Vagina (tissue), 2 donors: ENCODE results near the gene COL28A1. TPM values are rescaled to one million over a fixed set of nuclear protein-coding genes. Genes with fewer than 3 reads are reported as not detected.

Experiments
- DNase-seq, 2 donors: peaks; one replicate each; pipeline ENCODE4 v3.0.0-alpha.2; 2017; ENCODE audit errors: extremely low spot score in 2 of 2
- H3K27ac ChIP-seq: fragments of 200-600 bp; sonication (generic); one replicate; pipeline ENCODE4 v1.5.1; 2019
- H3K27me3 ChIP-seq: fragments of 200-600 bp; sonication (generic); one replicate; pipeline ENCODE4 v1.5.1; 2019
- H3K36me3 ChIP-seq, 2 donors: fragments of 200-600 bp; sonication (generic); one replicate each; pipeline ENCODE4 v1.5.1; 2017 to 2019
- H3K4me1 ChIP-seq: fragments of 200-600 bp; sonication (generic); one replicate; pipeline ENCODE4 v1.5.1; 2019
- H3K4me3 ChIP-seq, 2 donors: fragments of 200-600 bp; sonication (generic); 1 replicate in 1 of 2; 2 replicates in 1 of 2; pipeline ENCODE4 v1.5.1; 2016 to 2019
- H3K9me3 ChIP-seq: fragments of 200-600 bp; sonication (generic); one replicate; pipeline ENCODE4 v1.5.1; 2019
- CTCF ChIP-seq, 3 experiments: fragments of 450-650 bp in 2 of 3; fragments of 200-600 bp in 1 of 3; sonication (generic) in 1 of 3; IDR thresholded peaks; one replicate each; pipeline ENCODE4 v1.5.1; 2017 to 2019; ENCODE audit warnings: antibody characterized with exemption in 3 of 3, mild to moderate bottlenecking in 2 of 3, moderate library complexity in 2 of 3
- POLR2A ChIP-seq, 2 donors: fragments of 450-650 bp; IDR thresholded peaks; one replicate each; pipeline ENCODE4 v1.6.1; 2017; ENCODE audit warnings: antibody characterized with exemption in 2 of 2, mild to moderate bottlenecking in 2 of 2, moderate library complexity in 2 of 2
- POLR2AphosphoS5 ChIP-seq, 2 donors: sonication (generic); formaldehyde crosslinking; IDR thresholded peaks; one replicate each; pipeline ENCODE4 v1.9.0; 2017; ENCODE audit warnings: antibody characterized with exemption in 2 of 2, mild to moderate bottlenecking in 2 of 2, low read depth in 1 of 2; ENCODE audit not compliant: insufficient read depth in 1 of 2
- intact Hi-C: fragments of 100-400 bp; cut with DNase I; formaldehyde crosslinking; loops from one replicate; pipeline ENCODE4 v1.15.1; 2023
- total RNA-seq: library from RNA; depleted of rRNA; stranded (reverse); fragments of >200 nt; gene quantifications from one replicate; pipeline ENCODE4 v1.2.3, GENCODE V29; 2016

Gene COL28A1
- total RNA-seq, 1 donor from 2014 or later: 5.4 TPM

- H3K9me3 ChIP-seq: no peaks in the 10 kb centered on the region
- H3K36me3 ChIP-seq: no peaks in the 10 kb centered on the region
- DNase-seq: no peak
- no peak overlapping the region for H3K4me3 ChIP-seq
- no peak for TF ChIP-seq POLR2AphosphoS5 (IDR thresholded peaks at IDR 0.05; ENCODE audit: insufficient read depth in 1 of 2, low read depth in 1 of 2)
- TF ChIP-seq CTCF (IDR thresholded peaks at IDR 0.05): no peak
- TF ChIP-seq POLR2A (IDR thresholded peaks at IDR 0.05): no peak
- no peaks in the 10 kb centered on the region for H3K27me3 ChIP-seq
- no peak overlapping the region for H3K27ac ChIP-seq
- H3K4me1 ChIP-seq: no peaks in the 10 kb centered on the region
- intact Hi-C loops: no loop called here
These were observed 119.4 kb downstream of the COL28A1 start for GRCh38 chr7:7416031-7416858.

- Histone ChIP-seq H3K36me3 (no peaks in the 10 kb centered on the region), H3K27me3 (no peaks in the 10 kb centered on the region), H3K9me3 (no peaks in the 10 kb centered on the region), H3K4me3 (no peak overlapping the region), H3K27ac (no peak overlapping the region), H3K4me1 (no peaks in the 10 kb centered on the region)
- no peak for TF ChIP-seq POLR2A (IDR thresholded peaks at IDR 0.05)
- TF ChIP-seq CTCF (IDR thresholded peaks at IDR 0.05): no peak
- no peak for TF ChIP-seq POLR2AphosphoS5 (IDR thresholded peaks at IDR 0.05; ENCODE audit: insufficient read depth in 1 of 2, low read depth in 1 of 2)
- no peak for DNase-seq
- intact Hi-C loops: no loop called here
These were observed 120.7 kb downstream of the COL28A1 start for GRCh38 chr7:7414791-7415603.

- no peak for DNase-seq
- Histone ChIP-seq H3K9me3 (no peaks in the 10 kb centered on the region), H3K36me3 (no peaks in the 10 kb centered on the region), H3K4me3 (no peak overlapping the region), H3K4me1 (no peaks in the 10 kb centered on the region), H3K27me3 (no peaks in the 10 kb centered on the region), H3K27ac (no peak overlapping the region)
- intact Hi-C loops: no loop called here
- TF ChIP-seq CTCF (IDR thresholded peaks at IDR 0.05) (no peak), POLR2A (IDR thresholded peaks at IDR 0.05) (no peak), POLR2AphosphoS5 (IDR thresholded peaks at IDR 0.05; ENCODE audit: insufficient read depth in 1 of 2, low read depth in 1 of 2) (peak in 1 of 2 donors; percentile 60)
These were observed 127.5 kb downstream of the COL28A1 start for GRCh38 chr7:7408001-7408770.

GRCh38 chr7:7405461-7405860 lies 130.2 kb downstream of the COL28A1 start:
- no peak overlapping the region for H3K4me3 ChIP-seq
- H3K36me3 ChIP-seq: no peaks in the 10 kb centered on the region
- no peak for DNase-seq
- no peaks in the 10 kb centered on the region for H3K27me3 ChIP-seq
- no peaks in the 10 kb centered on the region for H3K4me1 ChIP-seq
- no peaks in the 10 kb centered on the region for H3K9me3 ChIP-seq
- no peak overlapping the region for H3K27ac ChIP-seq
- intact Hi-C loops: no loop called here
- TF ChIP-seq POLR2A (IDR thresholded peaks at IDR 0.05): no peak
- TF ChIP-seq POLR2AphosphoS5 (IDR thresholded peaks at IDR 0.05; ENCODE audit: insufficient read depth in 1 of 2, low read depth in 1 of 2): no peak
- no peak for TF ChIP-seq CTCF (IDR thresholded peaks at IDR 0.05)
